ENCODE measurements around the gene ETV3L.
"Not testable (repeated sequence)": the region's sequence is repeated elsewhere in the genome, so short reads cannot be mapped to it uniquely, and the experiment has no call there.

ETV3L gene

GRCh38 chr1:157105988-157106812, 6.6 kb upstream of the ETV3L start:
- H3K27me3 ChIP-seq (ENCODE audit: low read depth), result peaks cover 54% of the 10 kb centered on the region

GRCh38 chr1:157105298-157105987, 5.8 kb upstream of the ETV3L start:
- Histone ChIP-seq H3K36me3 (replicated peaks) (no peaks in the 10 kb centered on the region), H3K9me3 (no peaks in the 10 kb centered on the region), H3K27me3 (ENCODE audit: low read depth) (peaks cover 54% of the 10 kb centered on the region), H3K4me1 (no peaks in the 10 kb centered on the region), H3K4me3 (no peak overlapping the region)
- in situ Hi-C loops (cut with MboI; ENCODE audit: low sequenced_read_pairs), result no loop called here
- DNase-seq (ENCODE audit: low spot score in 2 of 2), result no peak

More at GRCh38 chr1:157105988-157106812, 6.6 kb upstream of the ETV3L start:
- in situ Hi-C loops (cut with MboI; ENCODE audit: low sequenced_read_pairs), result no loop called here
- Histone ChIP-seq H3K4me3 (no peak overlapping the region), H3K9me3 (no peaks in the 10 kb centered on the region), H3K36me3 (replicated peaks) (no peaks in the 10 kb centered on the region), H3K4me1 (no peaks in the 10 kb centered on the region)
- DNase-seq (ENCODE audit: low spot score in 2 of 2), result no peak

GRCh38 chr1:157104598-157105293, 5.1 kb upstream of the ETV3L start:
- no peak for DNase-seq (ENCODE audit: low spot score in 2 of 2)
- H3K27me3 ChIP-seq (ENCODE audit: low read depth), result peaks cover 54% of the 10 kb centered on the region
- no peak overlapping the region for H3K4me3 ChIP-seq
- in situ Hi-C loops (cut with MboI; ENCODE audit: low sequenced_read_pairs), result no loop called here
- no peaks in the 10 kb centered on the region for H3K4me1 ChIP-seq
- no peaks in the 10 kb centered on the region for H3K36me3 ChIP-seq (replicated peaks)
- H3K9me3 ChIP-seq, result no peaks in the 10 kb centered on the region

GRCh38 chr1:157103268-157103667, 3.7 kb upstream of the ETV3L start:
- no peaks in the 10 kb centered on the region for H3K36me3 ChIP-seq (replicated peaks)
- H3K27me3 ChIP-seq (ENCODE audit: low read depth), result peaks cover 41% of the 10 kb centered on the region
- H3K4me3 ChIP-seq, result no peak overlapping the region
- H3K4me1 ChIP-seq, result no peaks in the 10 kb centered on the region
- no peak for DNase-seq (ENCODE audit: low spot score in 2 of 2)
- H3K9me3 ChIP-seq, result no peaks in the 10 kb centered on the region
- in situ Hi-C loops (cut with MboI; ENCODE audit: low sequenced_read_pairs), result no loop called here

GRCh38 chr1:157101149-157101548, 1.5 kb upstream of the ETV3L start:
- H3K9me3 ChIP-seq, result no peaks in the 10 kb centered on the region
- no peaks in the 10 kb centered on the region for H3K4me1 ChIP-seq
- no peak for DNase-seq (ENCODE audit: low spot score in 2 of 2)
- in situ Hi-C loops (cut with MboI; ENCODE audit: low sequenced_read_pairs), result no loop called here
- H3K4me3 ChIP-seq, result no peak overlapping the region
- no peaks in the 10 kb centered on the region for H3K36me3 ChIP-seq (replicated peaks)
- peaks cover 23% of the 10 kb centered on the region for H3K27me3 ChIP-seq (ENCODE audit: low read depth)

GRCh38 chr1:157098987-157099632, 498 bp downstream of the ETV3L start:
- H3K36me3 ChIP-seq (replicated peaks); DNase-seq (ENCODE audit: low spot score in 2 of 2); H3K9me3 ChIP-seq; H3K4me1 ChIP-seq; in situ Hi-C loops (cut with MboI; ENCODE audit: low sequenced_read_pairs); H3K4me3 ChIP-seq: not testable (repeated sequence)
- H3K27me3 ChIP-seq (ENCODE audit: low read depth), result peaks cover 11% of the 10 kb centered on the region

GRCh38 chr1:157098519-157098918, 1.1 kb downstream of the ETV3L start:
- Histone ChIP-seq H3K27me3 (ENCODE audit: low read depth) (peaks cover 5% of the 10 kb centered on the region), H3K4me3 (no peak overlapping the region), H3K4me1 (no peaks in the 10 kb centered on the region; the same call in 1 of the 2 replicates), H3K9me3 (no peaks in the 10 kb centered on the region), H3K36me3 (replicated peaks) (no peaks in the 10 kb centered on the region)
- no peak for DNase-seq (ENCODE audit: low spot score in 2 of 2)
- in situ Hi-C loops (cut with MboI; ENCODE audit: low sequenced_read_pairs), result no loop called here

GRCh38 chr1:157097692-157098091, 1.9 kb downstream of the ETV3L start:
- Histone ChIP-seq H3K9me3 (no peaks in the 10 kb centered on the region), H3K4me1 (no peaks in the 10 kb centered on the region; the same call in 1 of the 2 replicates), H3K27me3 (ENCODE audit: low read depth) (no peaks in the 10 kb centered on the region), H3K4me3 (no peak overlapping the region), H3K36me3 (replicated peaks) (no peaks in the 10 kb centered on the region)
- no peak for DNase-seq (ENCODE audit: low spot score in 2 of 2)
- in situ Hi-C loops (cut with MboI; ENCODE audit: low sequenced_read_pairs), result no loop called here

GRCh38 chr1:157096881-157097280, 2.7 kb downstream of the ETV3L start:
- H3K4me1 ChIP-seq, result no peaks in the 10 kb centered on the region; the same call in 1 of the 2 replicates
- H3K4me3 ChIP-seq, result no peak overlapping the region
- H3K27me3 ChIP-seq (ENCODE audit: low read depth), result no peaks in the 10 kb centered on the region
- DNase-seq (ENCODE audit: low spot score in 2 of 2), result no peak
- in situ Hi-C loops (cut with MboI; ENCODE audit: low sequenced_read_pairs), result no loop called here
- H3K9me3 ChIP-seq, result no peaks in the 10 kb centered on the region
- H3K36me3 ChIP-seq (replicated peaks), result no peaks in the 10 kb centered on the region

GRCh38 chr1:157095551-157095950, 4.1 kb downstream of the ETV3L start:
- H3K4me3 ChIP-seq, result no peak overlapping the region
- H3K27me3 ChIP-seq (ENCODE audit: low read depth), result no peaks in the 10 kb centered on the region
- no peaks in the 10 kb centered on the region for H3K9me3 ChIP-seq
- no peaks in the 10 kb centered on the region for H3K36me3 ChIP-seq (replicated peaks)
- DNase-seq (ENCODE audit: low spot score in 2 of 2), result no peak
- H3K4me1 ChIP-seq, result no peaks in the 10 kb centered on the region; the same call in 1 of the 2 replicates
- in situ Hi-C loops (cut with MboI; ENCODE audit: low sequenced_read_pairs), result no loop called here

- Histone ChIP-seq H3K9me3 (no peaks in the 10 kb centered on the region), H3K4me3 (no peak overlapping the region), H3K27me3 (ENCODE audit: low read depth) (no peaks in the 10 kb centered on the region), H3K36me3 (replicated peaks) (no peaks in the 10 kb centered on the region), H3K4me1 (peaks cover 2% of the 10 kb centered on the region)
- in situ Hi-C loops (cut with MboI; ENCODE audit: low sequenced_read_pairs), result no loop called here
- no peak for DNase-seq (ENCODE audit: low spot score in 2 of 2)
Measured at GRCh38 chr1:157095091-157095490, 4.5 kb downstream of the ETV3L start.

GRCh38 chr1:157092831-157093230, 6.8 kb downstream of the ETV3L start:
- H3K9me3 ChIP-seq, result no peaks in the 10 kb centered on the region
- no peaks in the 10 kb centered on the region for H3K27me3 ChIP-seq (ENCODE audit: low read depth)
- no peak overlapping the region for H3K4me3 ChIP-seq
- H3K36me3 ChIP-seq (replicated peaks), result no peaks in the 10 kb centered on the region
- in situ Hi-C loops (cut with MboI; ENCODE audit: low sequenced_read_pairs), result loop anchor here (5.0 kb wide), 1 partner anchor 59 kb away; no protein-coding TSS in a partner anchor
- DNase-seq (ENCODE audit: low spot score in 2 of 2), result no peak
- peaks cover 2% of the 10 kb centered on the region for H3K4me1 ChIP-seq

- peaks cover 2% of the 10 kb centered on the region for H3K4me1 ChIP-seq
- H3K36me3 ChIP-seq (replicated peaks), result no peaks in the 10 kb centered on the region
- H3K9me3 ChIP-seq, result no peaks in the 10 kb centered on the region
- no peak for DNase-seq (ENCODE audit: low spot score in 2 of 2)
- H3K27me3 ChIP-seq (ENCODE audit: low read depth), result no peaks in the 10 kb centered on the region
- in situ Hi-C loops (cut with MboI; ENCODE audit: low sequenced_read_pairs), result loop anchor here (5.0 kb wide), 1 partner anchor 61 kb away; no protein-coding TSS in a partner anchor
- no peak overlapping the region for H3K4me3 ChIP-seq
Measured at GRCh38 chr1:157091668-157092273, 7.8 kb downstream of the ETV3L start.
